Measurements from ENCODE around the gene DENND1A.
"Not testable (repeated sequence)": the region's sequence is repeated elsewhere in the genome, so short reads cannot be mapped to it uniquely, and the experiment has no call there.

DENND1A gene

DNA sequence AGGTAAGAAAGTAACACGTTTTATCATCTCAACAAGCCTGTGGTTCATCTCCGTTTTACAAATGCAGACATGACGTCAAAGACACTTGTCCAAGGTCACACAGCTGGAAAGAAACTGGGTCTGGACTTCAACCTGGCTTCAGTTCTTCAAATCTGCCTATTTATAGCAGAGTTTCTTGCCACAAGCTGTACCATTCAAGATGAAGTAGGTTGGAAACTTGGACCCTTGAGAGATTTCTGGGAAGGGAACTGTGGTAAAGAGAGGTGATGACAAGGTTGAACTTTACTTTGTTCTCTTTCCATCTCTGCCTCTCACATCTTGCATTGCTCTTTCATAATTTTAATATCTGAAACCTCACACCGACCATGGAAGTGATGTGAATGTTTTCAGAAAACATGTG lies 29.9 kb upstream of the DENND1A start:
- TF ChIP-seq GATA1 (IDR thresholded peaks at IDR 0.05; ENCODE audit: low read depth, low read length) (no peak), POLR2A (IDR thresholded peaks at IDR 0.05; ENCODE audit: low read length) (no peak)
- no peak for DNase-seq

GRCh38 chr9:123957731-123958130 lies 27.8 kb upstream of the DENND1A start:
- no peak for TF ChIP-seq GATA1 (IDR thresholded peaks at IDR 0.05; ENCODE audit: low read depth, low read length)
- TF ChIP-seq POLR2A (IDR thresholded peaks at IDR 0.05; ENCODE audit: low read length) = no peak
- DNase-seq = no peak

DNA sequence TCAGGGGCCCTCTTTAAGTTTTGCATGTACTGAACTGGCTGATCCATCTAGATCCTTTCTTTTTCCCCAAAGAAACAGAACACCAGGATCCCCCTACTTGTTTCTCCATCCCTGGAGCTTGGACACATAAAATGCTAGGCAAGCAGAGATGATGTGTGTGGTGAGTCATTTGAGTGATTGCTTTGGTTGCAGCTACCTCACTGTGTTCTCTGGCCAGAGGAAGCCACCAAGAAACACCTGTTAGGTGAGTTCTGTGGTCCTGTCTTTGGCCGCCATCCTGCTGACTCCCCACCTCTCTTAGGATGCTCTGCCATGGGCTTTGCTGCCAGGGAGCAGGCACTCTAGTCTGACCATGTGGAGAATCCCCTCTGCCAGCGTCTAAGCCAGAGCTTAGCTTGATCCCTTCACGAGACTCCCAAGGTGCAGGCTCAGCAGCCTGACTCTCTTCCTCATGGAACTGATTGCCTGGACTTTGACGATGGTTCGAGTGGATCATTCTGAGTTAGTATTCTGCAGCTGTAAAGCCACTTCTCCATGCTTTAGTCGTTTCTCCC lies 27.3 kb upstream of the DENND1A start:
- TF ChIP-seq POLR2A (IDR thresholded peaks at IDR 0.05; ENCODE audit: low read length) (no peak), GATA1 (IDR thresholded peaks at IDR 0.05; ENCODE audit: low read depth, low read length) (no peak)
- DNase-seq = no peak

- no peak for DNase-seq
- no peak for TF ChIP-seq GATA1 (IDR thresholded peaks at IDR 0.05; ENCODE audit: low read depth, low read length)
- TF ChIP-seq POLR2A (IDR thresholded peaks at IDR 0.05; ENCODE audit: low read length) = no peak
Measured at GRCh38 chr9:123955637-123956036, 25.7 kb upstream of the DENND1A start.

DNA sequence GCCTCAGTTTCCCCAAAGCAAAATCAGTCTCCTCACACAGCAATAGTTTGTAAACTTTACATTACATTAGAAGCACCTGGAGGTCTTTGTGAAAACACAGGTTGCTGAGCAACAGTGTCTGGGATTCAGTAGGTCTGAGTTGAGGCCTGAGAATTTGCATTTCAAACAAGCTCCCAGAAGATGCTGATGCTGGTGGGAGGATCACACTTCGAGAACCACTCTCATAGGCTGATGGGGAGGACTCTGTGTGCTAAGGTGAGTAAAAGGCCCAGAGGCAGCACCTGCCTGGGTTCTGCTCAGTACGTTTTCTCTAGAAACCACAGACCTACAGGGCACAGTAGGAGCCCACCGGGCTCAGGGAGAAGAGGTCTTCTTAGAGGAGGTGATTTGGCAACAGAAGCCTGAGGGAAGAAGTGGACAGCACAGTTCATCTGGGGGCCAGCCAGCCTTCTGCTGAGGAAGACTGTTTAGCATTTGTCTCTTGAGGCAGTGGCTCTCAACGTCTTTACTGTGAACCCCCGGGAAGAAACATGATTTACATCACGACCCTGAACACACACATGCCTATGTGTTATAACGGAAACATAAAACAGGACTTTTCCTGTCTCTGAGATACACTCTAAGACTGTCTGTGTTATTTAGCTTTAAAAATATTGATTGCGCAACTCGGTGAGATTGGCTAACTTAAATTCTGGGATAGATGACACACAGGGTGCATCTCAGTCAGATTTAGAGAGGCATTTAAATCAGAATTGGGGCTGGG lies 24.8 kb upstream of the DENND1A start:
- TF ChIP-seq GATA1 (IDR thresholded peaks at IDR 0.05; ENCODE audit: low read depth, low read length) (no peak), POLR2A (IDR thresholded peaks at IDR 0.05; ENCODE audit: low read length) (no peak)

DNA sequence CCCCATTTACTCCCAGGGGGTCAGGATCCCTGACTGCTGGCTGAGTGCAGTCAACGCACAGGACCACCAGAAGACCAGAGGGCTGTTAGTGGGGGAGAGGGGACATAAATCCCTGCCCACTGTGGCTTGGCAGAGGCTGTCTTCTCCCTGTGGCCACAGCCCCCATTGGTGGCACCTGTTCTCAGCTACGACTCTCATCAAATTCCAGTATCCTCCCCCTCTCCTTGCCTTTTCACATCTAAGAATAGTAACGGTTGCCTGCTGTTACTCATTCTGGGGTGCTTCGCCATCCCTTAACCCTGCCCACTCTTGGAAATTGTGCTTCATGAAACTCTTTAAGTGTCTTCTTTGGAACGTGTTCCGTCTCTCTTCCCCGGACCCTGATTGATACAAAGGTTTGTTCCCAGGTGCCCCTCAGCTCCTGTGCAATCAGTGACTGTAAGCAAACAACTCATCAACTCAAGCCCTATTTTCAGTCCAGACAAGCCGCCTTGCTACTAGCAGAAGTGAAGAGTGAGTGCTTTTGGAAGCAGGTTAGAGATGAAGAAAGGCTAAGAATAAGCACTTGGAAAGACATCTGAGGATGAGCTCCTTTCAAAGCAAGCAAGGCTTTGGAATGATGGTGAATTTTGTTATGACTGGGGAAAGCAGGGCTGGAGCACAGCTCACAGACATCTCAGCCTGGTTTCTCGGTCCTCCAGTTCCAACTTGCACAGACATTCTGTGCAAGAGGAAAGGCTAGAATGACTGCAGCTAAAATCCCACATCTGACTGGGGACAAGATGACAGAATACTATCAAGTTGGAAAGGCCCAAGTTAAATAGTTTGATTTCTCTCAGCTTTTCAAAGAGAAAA lies 22.9 kb upstream of the DENND1A start:
- TF ChIP-seq POLR2A (IDR thresholded peaks at IDR 0.05; ENCODE audit: low read length) = no peak
- TF ChIP-seq GATA1 (IDR thresholded peaks at IDR 0.05; ENCODE audit: low read depth, low read length) = no peak
- no peak for DNase-seq

More for the DNA sequence above, 24.8 kb upstream of the DENND1A start:
- DNase-seq = no peak

DNA sequence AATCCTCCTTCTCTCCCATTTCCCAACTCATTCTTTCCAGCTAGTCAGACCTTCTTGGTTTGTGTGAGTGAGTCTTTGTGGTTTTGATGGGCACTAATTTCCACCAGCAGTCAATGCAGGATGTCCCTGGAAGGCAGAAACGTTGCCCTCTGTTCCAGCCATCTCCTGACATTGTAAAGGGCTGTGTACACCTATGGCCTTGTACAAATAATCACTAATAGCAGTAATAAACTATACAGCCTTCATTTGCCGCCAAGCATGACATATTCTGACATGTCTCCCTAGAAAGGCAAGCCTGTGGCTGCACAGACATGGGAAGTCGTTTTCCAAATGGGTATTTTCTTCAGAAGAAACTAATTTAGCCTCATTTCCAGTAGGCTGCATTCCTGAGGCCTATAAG lies 18.4 kb upstream of the DENND1A start:
- no peak for DNase-seq
- TF ChIP-seq POLR2A (IDR thresholded peaks at IDR 0.05; ENCODE audit: low read length) (no peak), GATA1 (IDR thresholded peaks at IDR 0.05; ENCODE audit: low read depth, low read length) (no peak)

- TF ChIP-seq POLR2A (IDR thresholded peaks at IDR 0.05; ENCODE audit: low read length) = no peak
- TF ChIP-seq GATA1 (IDR thresholded peaks at IDR 0.05; ENCODE audit: low read depth, low read length) = no peak
- no peak for DNase-seq
Measured at GRCh38 chr9:123947326-123947725, 17.4 kb upstream of the DENND1A start.

DNA sequence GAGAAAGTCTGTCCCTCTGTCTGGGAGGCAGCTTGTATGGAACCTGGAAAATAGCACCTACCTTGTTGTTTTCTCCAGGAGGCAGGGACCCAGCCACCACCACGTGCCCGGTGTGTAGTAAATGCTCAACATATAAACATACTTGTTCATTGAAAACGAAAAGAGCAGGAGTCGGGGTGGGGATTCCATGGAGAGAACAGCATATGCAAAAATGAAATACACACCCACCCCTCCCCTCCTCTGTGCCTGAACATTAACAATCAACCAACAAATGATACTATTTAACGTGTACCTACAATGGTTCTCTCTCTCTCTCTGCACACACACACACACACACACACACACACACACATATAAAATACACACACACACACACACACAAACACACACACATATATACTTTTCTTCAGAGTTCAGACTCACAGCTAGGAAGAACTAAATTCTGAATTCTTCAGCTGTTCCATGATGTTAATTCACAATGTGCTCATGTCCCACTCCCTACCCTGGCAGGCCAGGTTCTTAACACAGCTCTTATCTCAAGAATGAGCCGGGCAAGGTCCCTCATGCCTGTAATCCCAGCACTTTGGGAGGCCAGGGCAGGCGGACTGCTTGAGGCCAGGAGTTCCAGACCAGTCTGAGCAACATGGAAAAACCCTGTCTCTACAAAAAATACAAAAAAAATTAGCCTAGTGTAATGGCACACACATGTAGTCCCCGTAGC lies 16.3 kb upstream of the DENND1A start:
- TF ChIP-seq GATA1 (IDR thresholded peaks at IDR 0.05; ENCODE audit: low read depth, low read length) (no peak), POLR2A (IDR thresholded peaks at IDR 0.05; ENCODE audit: low read length) (no peak)
- DNase-seq = no peak

GRCh38 chr9:123945532-123945931 lies 15.6 kb upstream of the DENND1A start:
- no peak for TF ChIP-seq POLR2A (IDR thresholded peaks at IDR 0.05; ENCODE audit: low read length)
- TF ChIP-seq GATA1 (IDR thresholded peaks at IDR 0.05; ENCODE audit: low read depth, low read length) = no peak
- no peak for DNase-seq

GRCh38 chr9:123944464-123944863 lies 14.5 kb upstream of the DENND1A start:
- DNase-seq = not testable (repeated sequence)

DNA sequence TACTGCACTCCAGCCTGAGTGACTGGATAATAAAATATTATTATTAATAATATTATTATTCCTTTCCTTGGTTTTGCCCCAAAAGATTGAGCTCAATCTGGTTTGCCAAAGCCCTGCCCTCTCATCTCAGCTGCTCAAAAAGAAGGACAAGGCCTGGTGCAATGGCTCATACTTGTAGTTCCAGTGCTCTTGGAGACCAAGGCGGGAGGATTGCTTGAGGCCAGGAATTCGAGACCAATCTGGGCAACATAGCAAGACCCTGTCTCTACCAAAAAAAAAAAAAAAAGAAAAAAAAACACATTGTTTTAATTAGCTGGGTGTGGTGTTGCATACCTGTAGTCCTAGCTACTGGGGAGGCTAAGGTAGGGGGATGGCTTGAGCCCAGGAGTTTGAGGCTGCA lies 13.7 kb upstream of the DENND1A start:
- no peak for DNase-seq
- no peak for TF ChIP-seq POLR2A (IDR thresholded peaks at IDR 0.05; ENCODE audit: low read length)
- no peak for TF ChIP-seq GATA1 (IDR thresholded peaks at IDR 0.05; ENCODE audit: low read depth, low read length)

GRCh38 chr9:123942542-123942941 lies 12.6 kb upstream of the DENND1A start:
- TF ChIP-seq GATA1 (IDR thresholded peaks at IDR 0.05; ENCODE audit: low read depth, low read length) = no peak
- TF ChIP-seq POLR2A (IDR thresholded peaks at IDR 0.05; ENCODE audit: low read length) = no peak
- no peak for DNase-seq

GRCh38 chr9:123941524-123942070 lies 11.7 kb upstream of the DENND1A start:
- TF ChIP-seq GATA1 (IDR thresholded peaks at IDR 0.05; ENCODE audit: low read depth, low read length) (no peak), POLR2A (IDR thresholded peaks at IDR 0.05; ENCODE audit: low read length) (no peak)
- no peak for DNase-seq
